Kidney epithelial cell (primary cell): Measurements from ENCODE around the gene PPP2R5C. TPM values are rescaled to one million over a fixed set of nuclear protein-coding genes. Genes with fewer than 3 reads are reported as not detected.

ENCODE experiments used
- DNase-seq: peaks from one replicate; pipeline ENCODE4 v3.0.0-alpha.2; 2010; ENCODE audit warnings: low read depth
- H3K27me3 ChIP-seq: 2 replicates; pipeline ENCODE4 v1.6.0; 2011; ENCODE audit warnings: low read length; ENCODE audit not compliant: control insufficient read depth, insufficient read depth
- H3K36me3 ChIP-seq: 2 replicates; pipeline ENCODE4 v1.5.1; 2011; ENCODE audit warnings: low read length; ENCODE audit not compliant: control insufficient read depth, insufficient read depth
- H3K4me3 ChIP-seq: 2 replicates; pipeline ENCODE4 v1.5.1; 2011; ENCODE audit warnings: low read depth, mild to moderate bottlenecking, control low read depth, low read length
- total RNA-seq: library from RNA; depleted of rRNA; stranded (reverse); fragments of >200 nt; gene quantifications from 2 replicates; pipeline ENCODE4 v1.2.3, GENCODE V29; 2015
- TF ChIP-seq, protein P1 (sequence below): IDR thresholded peaks from 2 replicates; pipeline ENCODE4 v1.5.1; 2011; ENCODE audit warnings: mild to moderate bottlenecking, moderate library complexity, low read length, control low read depth, inconsistent platforms; ENCODE audit not compliant: insufficient read depth, poor library complexity, severe bottlenecking

PPP2R5C gene
- total RNA-seq, 1 donor from 2014 or later: 79.6 TPM

DNA sequence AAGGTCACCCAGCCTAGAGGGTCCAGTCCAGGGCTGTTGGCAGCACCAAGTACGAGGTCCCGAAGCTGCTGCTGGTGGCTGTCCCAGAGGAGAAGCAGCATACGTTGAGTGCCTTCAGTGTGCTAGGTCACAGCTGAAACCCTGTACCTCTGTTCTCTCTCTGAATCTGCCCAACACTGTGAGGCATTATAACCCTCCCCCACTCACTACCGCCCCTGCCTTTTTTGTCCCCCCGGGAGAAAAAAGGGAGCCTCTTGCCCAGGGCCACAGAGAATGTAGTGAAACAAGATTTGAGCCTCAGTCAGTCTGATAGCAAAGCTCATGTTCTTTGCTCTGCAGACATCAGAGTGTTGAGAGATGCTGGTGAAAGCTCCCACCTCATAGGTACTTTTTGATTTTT lies 53.4 kb downstream of the PPP2R5C start:
- Histone ChIP-seq H3K27me3 (no peaks in the 10 kb centered on the region), H3K36me3 (no peaks in the 10 kb centered on the region), H3K4me3 (no peak overlapping the region)
- TF ChIP-seq, protein P1, sequence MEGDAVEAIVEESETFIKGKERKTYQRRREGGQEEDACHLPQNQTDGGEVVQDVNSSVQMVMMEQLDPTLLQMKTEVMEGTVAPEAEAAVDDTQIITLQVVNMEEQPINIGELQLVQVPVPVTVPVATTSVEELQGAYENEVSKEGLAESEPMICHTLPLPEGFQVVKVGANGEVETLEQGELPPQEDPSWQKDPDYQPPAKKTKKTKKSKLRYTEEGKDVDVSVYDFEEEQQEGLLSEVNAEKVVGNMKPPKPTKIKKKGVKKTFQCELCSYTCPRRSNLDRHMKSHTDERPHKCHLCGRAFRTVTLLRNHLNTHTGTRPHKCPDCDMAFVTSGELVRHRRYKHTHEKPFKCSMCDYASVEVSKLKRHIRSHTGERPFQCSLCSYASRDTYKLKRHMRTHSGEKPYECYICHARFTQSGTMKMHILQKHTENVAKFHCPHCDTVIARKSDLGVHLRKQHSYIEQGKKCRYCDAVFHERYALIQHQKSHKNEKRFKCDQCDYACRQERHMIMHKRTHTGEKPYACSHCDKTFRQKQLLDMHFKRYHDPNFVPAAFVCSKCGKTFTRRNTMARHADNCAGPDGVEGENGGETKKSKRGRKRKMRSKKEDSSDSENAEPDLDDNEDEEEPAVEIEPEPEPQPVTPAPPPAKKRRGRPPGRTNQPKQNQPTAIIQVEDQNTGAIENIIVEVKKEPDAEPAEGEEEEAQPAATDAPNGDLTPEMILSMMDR: no peak
- DNase-seq: no peak

DNA sequence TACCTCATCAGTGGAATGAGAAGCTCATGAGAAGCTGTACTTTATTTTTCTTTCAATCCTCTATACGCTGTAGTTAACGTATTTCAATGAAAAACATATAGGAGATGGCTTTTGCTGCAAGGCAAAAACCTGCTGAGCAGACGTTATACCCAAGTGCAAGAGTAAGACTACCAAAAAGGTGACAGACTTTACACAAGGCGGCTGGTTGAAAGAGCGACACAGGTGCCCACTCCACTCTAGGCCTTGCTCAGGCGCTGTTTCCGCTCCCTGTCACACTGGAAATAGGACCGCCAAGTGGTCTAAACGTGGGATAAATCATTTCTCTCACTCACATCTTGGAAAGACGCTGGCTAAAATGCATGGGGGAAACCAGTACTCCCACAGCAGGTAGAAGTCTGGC lies 54.5 kb downstream of the PPP2R5C start:
- H3K4me3 ChIP-seq: no peak overlapping the region
- H3K27me3 ChIP-seq: no peaks in the 10 kb centered on the region
- H3K36me3 ChIP-seq: no peaks in the 10 kb centered on the region
- TF ChIP-seq, protein P1: no peak
- no peak for DNase-seq

DNA sequence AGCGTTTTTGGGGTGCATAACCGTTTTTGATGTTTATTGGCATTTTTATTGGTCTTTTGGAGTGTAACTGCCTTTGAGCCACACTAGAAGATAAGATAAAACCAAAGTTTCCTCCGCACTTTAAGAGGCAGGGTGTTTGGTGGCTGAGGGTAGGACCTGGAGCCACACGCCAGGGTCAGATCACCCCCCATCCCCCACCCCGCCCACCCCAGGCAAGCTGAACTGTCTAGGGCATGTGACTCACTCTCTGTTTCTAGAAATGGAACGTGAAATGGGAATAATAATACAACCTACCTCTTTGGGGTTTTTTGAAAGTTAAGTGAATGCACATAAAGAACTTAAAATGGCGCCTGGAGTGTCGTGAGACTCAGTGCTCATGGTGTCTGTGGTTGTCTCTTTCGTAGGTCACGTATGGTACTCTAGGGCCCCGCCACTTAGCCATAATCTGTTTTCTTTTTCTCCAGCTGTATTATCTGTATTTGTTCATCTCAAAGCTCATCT lies 56.0 kb downstream of the PPP2R5C start:
- Histone ChIP-seq H3K36me3 (no peaks in the 10 kb centered on the region), H3K4me3 (no peak overlapping the region), H3K27me3 (no peaks in the 10 kb centered on the region)
- TF ChIP-seq, protein P1: no peak
- no peak for DNase-seq

DNA sequence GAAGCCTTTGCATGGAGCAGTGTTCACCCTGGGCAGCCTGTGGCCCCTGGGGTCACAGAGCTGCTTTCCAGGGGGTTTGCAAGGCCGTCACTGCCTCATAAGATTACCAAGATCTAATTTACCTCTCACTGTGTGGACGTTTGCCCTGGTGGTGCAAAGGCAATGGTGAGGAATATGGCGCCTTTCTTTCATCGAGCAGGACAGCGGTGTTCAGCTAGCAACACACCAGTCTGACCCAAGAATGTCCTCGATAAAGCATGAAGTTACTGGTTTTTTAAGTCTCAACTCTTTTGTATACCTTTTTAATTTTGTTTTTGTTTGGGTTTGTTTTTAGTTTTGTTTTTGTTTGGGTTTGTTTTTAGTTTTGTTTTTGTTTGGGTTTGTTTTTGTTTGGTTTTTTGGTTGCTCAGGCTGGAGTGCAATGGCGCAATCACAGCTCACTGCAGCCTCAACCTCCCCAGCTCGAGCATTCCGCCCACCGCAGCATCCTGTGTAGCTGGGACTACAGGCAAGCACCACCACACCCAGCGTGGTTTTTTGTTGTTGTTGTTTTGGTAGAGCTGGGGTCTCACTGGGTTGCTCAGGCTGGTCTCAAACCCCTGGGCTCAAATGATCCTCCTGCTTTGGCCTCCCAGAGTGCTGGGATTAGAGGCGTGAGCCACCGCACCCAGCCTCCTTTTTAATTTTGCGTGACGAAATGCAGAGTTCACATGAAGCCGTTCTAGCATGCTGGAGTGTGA lies 57.9 kb downstream of the PPP2R5C start:
- no peak overlapping the region for H3K4me3 ChIP-seq
- TF ChIP-seq, protein P1: no peak
- no peak for DNase-seq
- no peaks in the 10 kb centered on the region for H3K27me3 ChIP-seq
- no peaks in the 10 kb centered on the region for H3K36me3 ChIP-seq

DNA sequence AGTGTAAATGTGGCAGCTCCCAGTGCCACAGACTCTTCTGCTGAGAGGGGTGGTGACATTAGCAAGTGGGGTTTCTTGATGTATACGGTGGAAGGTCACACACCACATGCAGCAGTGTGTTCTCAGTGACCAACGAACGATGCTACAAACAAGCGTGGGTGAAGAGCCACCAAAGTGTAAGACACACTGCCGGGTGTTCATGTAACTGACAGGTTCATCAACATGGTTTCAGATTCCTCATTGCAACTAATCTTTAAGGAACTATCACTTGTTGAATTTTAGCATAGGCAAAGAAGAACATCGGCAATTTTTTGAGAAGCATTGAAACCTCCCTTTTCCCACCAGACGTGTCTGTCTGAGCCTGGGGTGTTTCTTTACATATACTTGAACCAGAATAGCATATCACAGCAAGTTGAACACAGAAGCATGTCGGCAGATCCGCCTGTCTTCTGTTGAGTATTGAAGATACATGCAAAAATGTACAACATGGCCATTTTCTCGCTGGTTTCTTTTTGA lies 58.8 kb downstream of the PPP2R5C start:
- TF ChIP-seq, protein P1: no peak
- no peak for DNase-seq
- Histone ChIP-seq H3K36me3 (no peaks in the 10 kb centered on the region), H3K27me3 (no peaks in the 10 kb centered on the region), H3K4me3 (no peak overlapping the region)
